ENCODE results near the gene MYO1E. TPM values are rescaled to one million over a fixed set of nuclear protein-coding genes. Genes with fewer than 3 reads are reported as not detected.

Gene MYO1E
- polyA plus RNA-seq, 1 donor from 2014 or later, result 0.38 TPM

- H4K20me1 ChIP-seq (ENCODE audit: insufficient read depth), result no peaks in the 10 kb centered on the region
- no peak overlapping the region for H3K27ac ChIP-seq (ENCODE audit: low read length)
- no peak overlapping the region for H3K9ac ChIP-seq (ENCODE audit: low read length)
- H3K4me2 ChIP-seq (ENCODE audit: low read length), result no peak overlapping the region
- H3K4me3 ChIP-seq (ENCODE audit: low read length), result no peak overlapping the region
- H3K79me2 ChIP-seq (replicated peaks; ENCODE audit: insufficient read depth, low read length), result no peaks in the 10 kb centered on the region
- H3K36me3 ChIP-seq (ENCODE audit: insufficient read depth, low read length), result no peaks in the 10 kb centered on the region
- no peaks in the 10 kb centered on the region for H3K9me3 ChIP-seq (ENCODE audit: low read length)
- TF ChIP-seq POLR2AphosphoS5 (IDR thresholded peaks at IDR 0.05) (no peak), SMC3 (conservative IDR thresholded peaks at IDR 0.05; ENCODE audit: poor library complexity) (no peak)
- H3F3A ChIP-seq (ENCODE audit: insufficient read depth, low read length, poor library complexity, severe bottlenecking), result no peaks in the 10 kb centered on the region
- no peaks in the 10 kb centered on the region for H3K9me2 ChIP-seq (ENCODE audit: insufficient read depth, low read length)
- H3K27me3 ChIP-seq (ENCODE audit: insufficient read depth, low read depth, low read length), result no peaks in the 10 kb centered on the region
- H2AFZ ChIP-seq (ENCODE audit: low read depth, low read length), result no peak overlapping the region
Measured at GRCh38 chr15:59189241-59189640, 183.4 kb downstream of the MYO1E start.

- Histone ChIP-seq H3K27ac (ENCODE audit: low read length) (no peak overlapping the region), H3K27me3 (ENCODE audit: insufficient read depth, low read depth, low read length) (no peaks in the 10 kb centered on the region), H3K4me2 (ENCODE audit: low read length) (no peak overlapping the region), H3K9me2 (ENCODE audit: insufficient read depth, low read length) (no peaks in the 10 kb centered on the region), H3K4me3 (ENCODE audit: low read length) (no peak overlapping the region), H3K79me2 (replicated peaks; ENCODE audit: insufficient read depth, low read length) (no peaks in the 10 kb centered on the region), H3K36me3 (ENCODE audit: insufficient read depth, low read length) (no peaks in the 10 kb centered on the region), H4K20me1 (ENCODE audit: insufficient read depth) (no peaks in the 10 kb centered on the region), H3F3A (ENCODE audit: insufficient read depth, low read length, poor library complexity, severe bottlenecking) (no peaks in the 10 kb centered on the region), H2AFZ (ENCODE audit: low read depth, low read length) (no peak overlapping the region), H3K9me3 (ENCODE audit: low read length) (peaks cover 2% of the 10 kb centered on the region), H3K9ac (ENCODE audit: low read length) (no peak overlapping the region)
- TF ChIP-seq MXI1 (conservative IDR thresholded peaks at IDR 0.05; ENCODE audit: poor library complexity, severe bottlenecking), result no peak
- TF ChIP-seq TAF1 (IDR thresholded peaks at IDR 0.05; ENCODE audit: low read depth), result no peak
- no peak for TF ChIP-seq SMC3 (conservative IDR thresholded peaks at IDR 0.05; ENCODE audit: poor library complexity)
- no peak for TF ChIP-seq EZH2 (IDR thresholded peaks at IDR 0.05; ENCODE audit: borderline replicate concordance, insufficient read depth, low read length, poor library complexity, severe bottlenecking)
Measured at GRCh38 chr15:59186501-59186900, 186.2 kb downstream of the MYO1E start.

- Histone ChIP-seq H3K9ac (ENCODE audit: low read length) (no peak overlapping the region), H3K4me3 (ENCODE audit: low read length) (no peak overlapping the region), H3K9me2 (ENCODE audit: insufficient read depth, low read length) (no peaks in the 10 kb centered on the region), H3K79me2 (replicated peaks; ENCODE audit: insufficient read depth, low read length) (no peaks in the 10 kb centered on the region), H3K27ac (ENCODE audit: low read length) (no peak overlapping the region), H3K4me2 (ENCODE audit: low read length) (no peak overlapping the region), H3K27me3 (ENCODE audit: insufficient read depth, low read depth, low read length) (no peaks in the 10 kb centered on the region), H3K9me3 (ENCODE audit: low read length) (peaks cover 3% of the 10 kb centered on the region), H3F3A (ENCODE audit: insufficient read depth, low read length, poor library complexity, severe bottlenecking) (no peaks in the 10 kb centered on the region), H3K36me3 (ENCODE audit: insufficient read depth, low read length) (no peaks in the 10 kb centered on the region), H2AFZ (ENCODE audit: low read depth, low read length) (no peak overlapping the region), H4K20me1 (ENCODE audit: insufficient read depth) (no peaks in the 10 kb centered on the region)
- no peak for TF ChIP-seq TAF1 (IDR thresholded peaks at IDR 0.05; ENCODE audit: low read depth)
- no peak for TF ChIP-seq REST (IDR thresholded peaks at IDR 0.05; ENCODE audit: borderline replicate concordance)
- no peak for TF ChIP-seq EP300 (conservative IDR thresholded peaks at IDR 0.05; ENCODE audit: poor library complexity, severe bottlenecking)
- TF ChIP-seq SMC3 (conservative IDR thresholded peaks at IDR 0.05; ENCODE audit: poor library complexity), result no peak
- no peak for TF ChIP-seq MXI1 (conservative IDR thresholded peaks at IDR 0.05; ENCODE audit: poor library complexity, severe bottlenecking)
- TF ChIP-seq EZH2 (IDR thresholded peaks at IDR 0.05; ENCODE audit: borderline replicate concordance, insufficient read depth, low read length, poor library complexity, severe bottlenecking), result no peak
- no peak for TF ChIP-seq CTCF (IDR thresholded peaks at IDR 0.05; ENCODE audit: poor library complexity, severe bottlenecking)
- no peak for TF ChIP-seq POLR2AphosphoS5 (IDR thresholded peaks at IDR 0.05)
- no peak for TF ChIP-seq RAD21 (conservative IDR thresholded peaks at IDR 0.05)
Measured at GRCh38 chr15:59185725-59186124, 186.9 kb downstream of the MYO1E start.
